GM19372 (cell line): Measurements from ENCODE around the gene POLDIP3.
A peak's percentile ranks its signal among the peaks of the same experiment; 100 is the strongest.
"Not testable (repeated sequence)": the region's sequence is repeated elsewhere in the genome, so short reads cannot be mapped to it uniquely, and the experiment has no call there.

ENCODE experiments used
- ATAC-seq: cut with Tn5 transposase; IDR thresholded peaks from one replicate; pipeline ENCODE4 v1.9.1; 2021; ENCODE audit warnings: mild to moderate bottlenecking, low read depth, moderate library complexity; ENCODE audit not compliant: unreplicated experiment

The POLDIP3 gene

GRCh38 chr22:42620084-42620483 is 5.4 kb upstream of the POLDIP3 start:
- ATAC-seq: no peak

- ATAC-seq: no peak
These were observed 4.8 kb upstream of the POLDIP3 start for GRCh38 chr22:42619261-42620063.

- ATAC-seq: no peak
These were observed 2.7 kb upstream of the POLDIP3 start for GRCh38 chr22:42617155-42617983.

GRCh38 chr22:42615860-42616175 is 1.1 kb upstream of the POLDIP3 start:
- ATAC-seq: not testable (repeated sequence)

GRCh38 chr22:42615092-42615859 is 593 bp upstream of the POLDIP3 start:
- ATAC-seq: peak; percentile 51

- ATAC-seq: no peak
These were observed 796 bp downstream of the POLDIP3 start for GRCh38 chr22:42613872-42614301.

GRCh38 chr22:42612336-42612735 is 2.3 kb downstream of the POLDIP3 start:
- ATAC-seq: no peak

- no peak for ATAC-seq
These were observed 3.6 kb downstream of the POLDIP3 start for GRCh38 chr22:42611051-42611450.

- no peak for ATAC-seq
These were observed 4.5 kb downstream of the POLDIP3 start for GRCh38 chr22:42610186-42610585.

- ATAC-seq: no peak
These were observed 5.8 kb downstream of the POLDIP3 start for GRCh38 chr22:42608823-42609361.

- ATAC-seq: no peak
These were observed 6.4 kb downstream of the POLDIP3 start for GRCh38 chr22:42608136-42608822.

GRCh38 chr22:42607641-42608040 is 7.0 kb downstream of the POLDIP3 start:
- not testable (repeated sequence) for ATAC-seq

- ATAC-seq: no peak
These were observed 10.3 kb downstream of the POLDIP3 start for GRCh38 chr22:42604403-42604802.

GRCh38 chr22:42603427-42603826 is 11.3 kb downstream of the POLDIP3 start:
- no peak for ATAC-seq

- ATAC-seq: no peak
These were observed 12.2 kb downstream of the POLDIP3 start for GRCh38 chr22:42602470-42602869.

- no peak for ATAC-seq
These were observed 12.7 kb downstream of the POLDIP3 start for GRCh38 chr22:42601879-42602465.

GRCh38 chr22:42596863-42597530 is 17.7 kb downstream of the POLDIP3 start:
- no peak for ATAC-seq

GRCh38 chr22:42596336-42596735 is 18.3 kb downstream of the POLDIP3 start:
- ATAC-seq: no peak

GRCh38 chr22:42595434-42595833 is 19.2 kb downstream of the POLDIP3 start:
- ATAC-seq: no peak
